DND-41 (cell line): ENCODE data around the gene PIGC.

ENCODE experiments used
- ATAC-seq: fragments of 200-7000 bp; cut with Tn5 transposase; 3 replicates; pipeline ENCODE4 v1.9.1; 2021; ENCODE audit warnings: low read depth; ENCODE audit not compliant: insufficient read depth
- DNase-seq: peaks from one replicate; pipeline ENCODE4 v3.0.0-alpha.2; 2020
- H2AFZ ChIP-seq: 2 replicates; pipeline ENCODE4 v1.6.0; 2012; ENCODE audit warnings: low read depth, low read length
- H3K27ac ChIP-seq: 2 replicates; pipeline ENCODE4 v1.5.1; 2012; ENCODE audit warnings: low read length, inconsistent platforms
- H3K27me3 ChIP-seq: fragments of 200-600 bp; sonication (generic); 2 replicates; pipeline ENCODE4 v1.6.0; 2012; ENCODE audit warnings: low read length, mild to moderate bottlenecking, inconsistent platforms; ENCODE audit not compliant: insufficient read depth, poor library complexity
- H3K36me3 ChIP-seq: 2 replicates; pipeline ENCODE4 v1.5.1; 2012; ENCODE audit warnings: low read length, inconsistent platforms; ENCODE audit not compliant: insufficient read depth
- H3K4me1 ChIP-seq: 2 replicates; pipeline ENCODE4 v1.5.1; 2012; ENCODE audit warnings: mild to moderate bottlenecking, low read length; ENCODE audit not compliant: insufficient read depth
- H3K4me2 ChIP-seq: 2 replicates; pipeline ENCODE4 v1.6.0; 2012; ENCODE audit warnings: mild to moderate bottlenecking, moderate library complexity, low read length, inconsistent platforms; ENCODE audit not compliant: insufficient read depth
- H3K4me3 ChIP-seq, 2 experiments: fragments of 200-600 bp in 1 of 2; shearing (Covaris generic) in 1 of 2; 2 replicates each; pipeline ENCODE4 v1.5.1; 2012 to 2016; ENCODE audit warnings: inconsistent platforms in 2 of 2, low read length in 2 of 2, mild to moderate bottlenecking in 2 of 2, low read depth in 1 of 2, moderate library complexity in 1 of 2
- H3K79me2 ChIP-seq: 2 replicates; pipeline ENCODE4 v1.6.0; 2012; ENCODE audit warnings: low read length, inconsistent platforms; ENCODE audit not compliant: insufficient read depth
- H3K9ac ChIP-seq: 2 replicates; pipeline ENCODE4 v1.6.0; 2012; ENCODE audit warnings: low read depth, mild to moderate bottlenecking, inconsistent platforms, low read length, moderate library complexity
- H3K9me3 ChIP-seq: 2 replicates; pipeline ENCODE4 v1.5.1; 2012; ENCODE audit warnings: low read length, moderate library complexity, mild to moderate bottlenecking, inconsistent platforms; ENCODE audit not compliant: insufficient read depth, severe bottlenecking
- H4K20me1 ChIP-seq: 2 replicates; pipeline ENCODE4 v1.6.0; 2012; ENCODE audit warnings: low read length; ENCODE audit not compliant: insufficient read depth
- EZH2 ChIP-seq: IDR thresholded peaks from 3 replicates; pipeline ENCODE4 v1.6.1; 2012; ENCODE audit warnings: borderline replicate concordance, low read depth, mild to moderate bottlenecking, moderate library complexity, low read length, inconsistent platforms; ENCODE audit not compliant: severe bottlenecking
- TF ChIP-seq, protein P1 (sequence below): IDR thresholded peaks from 2 replicates; pipeline ENCODE4 v1.5.1; 2012; ENCODE audit warnings: borderline replicate concordance, low read length, moderate library complexity, mild to moderate bottlenecking; ENCODE audit not compliant: poor library complexity, severe bottlenecking; ENCODE audit errors: extremely low read depth

Gene PIGC

DNA sequence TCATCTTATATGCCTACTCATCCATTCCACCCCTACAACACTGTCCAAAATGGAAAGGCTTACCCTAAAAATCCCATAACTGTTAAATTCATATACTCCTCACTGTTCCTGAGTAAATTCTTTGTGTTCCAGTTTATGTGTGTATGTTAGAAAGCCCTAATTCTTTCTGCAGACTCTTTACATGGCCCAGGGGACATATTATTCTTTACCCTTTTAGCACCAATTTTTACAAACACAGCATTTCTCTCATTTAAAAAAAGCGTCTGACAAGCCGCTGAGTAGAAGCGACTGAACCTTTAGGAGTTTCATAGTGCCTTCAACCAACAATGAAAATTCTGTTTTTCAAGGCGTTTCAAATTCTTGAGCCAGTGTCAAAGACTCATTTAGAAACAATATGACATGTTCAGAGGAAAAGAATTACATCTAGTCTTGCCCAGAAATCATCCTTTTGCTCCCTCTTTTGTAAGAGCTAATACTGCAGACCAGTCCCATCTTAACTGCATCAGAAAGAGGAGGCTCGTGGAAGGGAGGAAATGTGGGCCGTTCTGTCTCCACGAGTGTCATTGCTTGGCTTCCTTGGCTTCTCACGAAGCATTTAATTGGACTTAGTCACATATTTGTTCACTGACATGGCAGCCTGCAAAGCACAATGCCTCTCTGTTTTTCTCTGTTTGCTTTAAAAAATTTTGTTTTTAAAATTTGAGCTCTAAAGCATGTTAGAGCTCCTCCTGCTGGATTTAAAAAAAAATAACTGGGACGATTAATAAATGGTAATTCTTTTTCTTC, 44.7 kb downstream of the PIGC start:
- Histone ChIP-seq H3K4me1 (peaks cover 4% of the 10 kb centered on the region), H3K9ac (no peak overlapping the region), H3K4me3 (no peak overlapping the region), H3K27me3 (no peaks in the 10 kb centered on the region), H3K4me2 (no peak overlapping the region), H3K9me3 (no peaks in the 10 kb centered on the region), H3K79me2 (no peaks in the 10 kb centered on the region), H3K27ac (no peak overlapping the region), H2AFZ (no peak overlapping the region), H3K36me3 (no peaks in the 10 kb centered on the region), H4K20me1 (no peaks in the 10 kb centered on the region)
- DNase-seq (no peak), ATAC-seq (no peak)
- TF ChIP-seq, protein P1, sequence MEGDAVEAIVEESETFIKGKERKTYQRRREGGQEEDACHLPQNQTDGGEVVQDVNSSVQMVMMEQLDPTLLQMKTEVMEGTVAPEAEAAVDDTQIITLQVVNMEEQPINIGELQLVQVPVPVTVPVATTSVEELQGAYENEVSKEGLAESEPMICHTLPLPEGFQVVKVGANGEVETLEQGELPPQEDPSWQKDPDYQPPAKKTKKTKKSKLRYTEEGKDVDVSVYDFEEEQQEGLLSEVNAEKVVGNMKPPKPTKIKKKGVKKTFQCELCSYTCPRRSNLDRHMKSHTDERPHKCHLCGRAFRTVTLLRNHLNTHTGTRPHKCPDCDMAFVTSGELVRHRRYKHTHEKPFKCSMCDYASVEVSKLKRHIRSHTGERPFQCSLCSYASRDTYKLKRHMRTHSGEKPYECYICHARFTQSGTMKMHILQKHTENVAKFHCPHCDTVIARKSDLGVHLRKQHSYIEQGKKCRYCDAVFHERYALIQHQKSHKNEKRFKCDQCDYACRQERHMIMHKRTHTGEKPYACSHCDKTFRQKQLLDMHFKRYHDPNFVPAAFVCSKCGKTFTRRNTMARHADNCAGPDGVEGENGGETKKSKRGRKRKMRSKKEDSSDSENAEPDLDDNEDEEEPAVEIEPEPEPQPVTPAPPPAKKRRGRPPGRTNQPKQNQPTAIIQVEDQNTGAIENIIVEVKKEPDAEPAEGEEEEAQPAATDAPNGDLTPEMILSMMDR = peak; percentile 57
- TF ChIP-seq EZH2 = no peak

DNA sequence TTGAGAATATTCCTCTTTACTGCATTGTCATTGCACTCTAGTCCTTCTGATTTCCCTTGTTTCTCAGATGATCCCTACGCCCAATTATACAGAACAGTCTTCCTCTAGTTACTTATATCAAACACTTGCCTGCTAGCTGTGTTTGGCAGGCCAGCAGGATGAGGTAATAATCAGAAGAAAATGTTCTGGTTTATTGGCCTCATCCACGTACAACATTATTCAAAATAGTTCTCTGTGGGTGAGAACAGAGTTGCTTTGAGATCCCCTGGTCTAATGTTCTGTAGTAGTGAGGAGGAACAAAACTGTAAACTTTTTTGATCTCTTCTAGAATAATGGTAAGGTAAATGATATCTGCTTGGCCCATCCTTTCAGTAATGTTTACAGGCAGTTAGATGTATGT, 45.7 kb downstream of the PIGC start:
- ATAC-seq (no peak), DNase-seq (no peak)
- H3K4me1 ChIP-seq = peaks cover 7% of the 10 kb centered on the region
- H3K27ac ChIP-seq = no peak overlapping the region
- no peaks in the 10 kb centered on the region for H4K20me1 ChIP-seq
- H3K4me3 ChIP-seq = no peak overlapping the region
- H2AFZ ChIP-seq = no peak overlapping the region
- H3K9me3 ChIP-seq = no peaks in the 10 kb centered on the region
- H3K9ac ChIP-seq = no peak overlapping the region
- H3K4me2 ChIP-seq = no peak overlapping the region
- no peaks in the 10 kb centered on the region for H3K27me3 ChIP-seq
- H3K79me2 ChIP-seq = no peaks in the 10 kb centered on the region
- no peak for TF ChIP-seq EZH2
- TF ChIP-seq, protein P1 = no peak
- H3K36me3 ChIP-seq = no peaks in the 10 kb centered on the region

DNA sequence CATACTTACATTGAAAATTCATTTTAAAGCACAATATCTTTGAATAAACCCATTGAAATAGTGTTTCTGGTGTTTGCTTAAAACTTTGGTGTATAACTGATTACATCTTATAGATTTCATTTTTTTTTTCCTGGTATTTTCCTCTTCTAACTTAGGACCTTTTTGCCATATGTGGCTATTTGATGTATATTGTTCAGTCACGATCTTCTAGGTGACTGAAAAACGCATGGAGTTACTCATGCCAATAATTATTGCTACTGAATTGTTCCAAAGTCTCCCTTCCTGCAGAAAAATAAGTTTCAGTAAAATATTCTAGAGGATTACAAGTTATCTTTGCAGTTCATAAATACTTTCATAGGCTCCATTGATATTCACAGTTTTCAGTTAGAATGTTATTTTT, 46.2 kb downstream of the PIGC start:
- ATAC-seq (no peak), DNase-seq (no peak)
- Histone ChIP-seq H4K20me1 (no peaks in the 10 kb centered on the region), H3K9ac (no peak overlapping the region), H3K4me2 (no peak overlapping the region), H2AFZ (no peak overlapping the region), H3K4me3 (no peak overlapping the region), H3K27me3 (no peaks in the 10 kb centered on the region), H3K4me1 (peaks cover 7% of the 10 kb centered on the region), H3K36me3 (no peaks in the 10 kb centered on the region), H3K27ac (no peak overlapping the region), H3K79me2 (no peaks in the 10 kb centered on the region), H3K9me3 (no peaks in the 10 kb centered on the region)
- TF ChIP-seq, protein P1 = no peak
- no peak for TF ChIP-seq EZH2

DNA sequence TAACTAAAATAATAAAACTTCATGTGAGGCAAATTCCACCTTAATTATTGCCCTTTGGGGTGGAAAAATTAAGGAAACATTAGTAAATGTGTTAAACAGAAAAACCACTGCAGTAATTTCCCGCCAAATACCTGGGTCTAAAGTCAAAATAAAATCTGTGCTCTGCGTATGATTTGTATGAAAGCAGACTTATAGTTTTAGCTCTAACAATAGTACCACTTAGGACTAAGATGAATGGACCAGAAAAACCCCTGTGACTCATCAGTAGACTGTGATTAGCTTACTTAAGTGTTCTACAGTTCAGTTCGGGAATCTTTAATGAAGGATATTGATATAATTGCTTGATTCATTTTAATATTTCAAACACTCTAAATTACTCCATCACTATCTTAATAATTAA, 46.6 kb downstream of the PIGC start:
- DNase-seq = no peak
- Histone ChIP-seq H3K27me3 (no peaks in the 10 kb centered on the region), H3K4me3 (no peak overlapping the region), H3K79me2 (no peaks in the 10 kb centered on the region), H2AFZ (no peak overlapping the region), H3K36me3 (no peaks in the 10 kb centered on the region), H4K20me1 (no peaks in the 10 kb centered on the region), H3K9me3 (no peaks in the 10 kb centered on the region), H3K9ac (no peak overlapping the region), H3K4me1 (peaks cover 7% of the 10 kb centered on the region), H3K27ac (no peak overlapping the region), H3K4me2 (no peak overlapping the region)
- TF ChIP-seq, protein P1 = no peak
- TF ChIP-seq EZH2 = no peak
- ATAC-seq = no peak
